AG09309 (cell line): ENCODE results near the gene BSCL2.
A peak's percentile ranks its signal among the peaks of the same experiment; 100 is the strongest.
"Not testable (repeated sequence)": the region's sequence is repeated elsewhere in the genome, so short reads cannot be mapped to it uniquely, and the experiment has no call there.

Source experiments
- DNase-seq: peaks from one replicate; pipeline ENCODE4 v3.0.0-alpha.2; 2010; ENCODE audit warnings: low read depth
- H3K4me3 ChIP-seq: 2 replicates; pipeline ENCODE4 v1.5.1; 2011; ENCODE audit warnings: mild to moderate bottlenecking, low read depth, low read length, moderate library complexity; ENCODE audit not compliant: control insufficient read depth
- CTCF ChIP-seq: IDR thresholded peaks from 2 replicates; pipeline ENCODE4 v1.5.1; 2011; ENCODE audit warnings: mild to moderate bottlenecking, low read depth, low read length, inconsistent platforms; ENCODE audit not compliant: insufficient read depth, control insufficient read depth; ENCODE audit errors: missing control alignments

BSCL2 gene

GRCh38 chr11:62677714-62678113, 29.5 kb downstream of the BSCL2 start:
- no peak for DNase-seq
- no peak overlapping the region; the same call in 1 of the 2 replicates for H3K4me3 ChIP-seq
- no peak for TF ChIP-seq CTCF

- DNase-seq: no peak
- TF ChIP-seq CTCF: no peak
- H3K4me3 ChIP-seq: no peak overlapping the region
Observed at GRCh38 chr11:62677156-62677555, 30.1 kb downstream of the BSCL2 start.

GRCh38 chr11:62676698-62677097, 30.5 kb downstream of the BSCL2 start:
- no peak for DNase-seq
- no peak for TF ChIP-seq CTCF
- H3K4me3 ChIP-seq: no peak overlapping the region

- H3K4me3 ChIP-seq: not testable (repeated sequence)
Observed at GRCh38 chr11:62675415-62675814, 31.8 kb downstream of the BSCL2 start.

GRCh38 chr11:62673196-62673525, 34.1 kb downstream of the BSCL2 start:
- no peak overlapping the region for H3K4me3 ChIP-seq
- no peak for DNase-seq
- TF ChIP-seq CTCF: no peak

More at GRCh38 chr11:62675415-62675814, 31.8 kb downstream of the BSCL2 start:
- DNase-seq: not testable (repeated sequence)

- no peak for DNase-seq
- H3K4me3 ChIP-seq: peak within 1 kb of the TSS; percentile 92
- TF ChIP-seq CTCF: no peak
Observed at GRCh38 chr11:62671608-62672389, 35.4 kb downstream of the BSCL2 start, which contains the start of the genes LBHD1 and UQCC3. LBHD1 (minus strand) TSS chr11:62672267; CDS start chr11:62670031, 2,236 bp downstream. UQCC3 (plus strand) TSS chr11:62671673; CDS start chr11:62671746, 73 bp downstream.

- H3K4me3 ChIP-seq: peak overlapping the region; percentile 92
- no peak for TF ChIP-seq CTCF
- no peak for DNase-seq
Observed at GRCh38 chr11:62671236-62671607, 36.0 kb downstream of the BSCL2 start.
